Measurements from ENCODE around the gene GMPPA.

GMPPA gene

GRCh38 chr2:219468410-219469185, 30.1 kb upstream of the GMPPA start:
- no peak for DNase-seq (ENCODE audit: low spot score)

DNA sequence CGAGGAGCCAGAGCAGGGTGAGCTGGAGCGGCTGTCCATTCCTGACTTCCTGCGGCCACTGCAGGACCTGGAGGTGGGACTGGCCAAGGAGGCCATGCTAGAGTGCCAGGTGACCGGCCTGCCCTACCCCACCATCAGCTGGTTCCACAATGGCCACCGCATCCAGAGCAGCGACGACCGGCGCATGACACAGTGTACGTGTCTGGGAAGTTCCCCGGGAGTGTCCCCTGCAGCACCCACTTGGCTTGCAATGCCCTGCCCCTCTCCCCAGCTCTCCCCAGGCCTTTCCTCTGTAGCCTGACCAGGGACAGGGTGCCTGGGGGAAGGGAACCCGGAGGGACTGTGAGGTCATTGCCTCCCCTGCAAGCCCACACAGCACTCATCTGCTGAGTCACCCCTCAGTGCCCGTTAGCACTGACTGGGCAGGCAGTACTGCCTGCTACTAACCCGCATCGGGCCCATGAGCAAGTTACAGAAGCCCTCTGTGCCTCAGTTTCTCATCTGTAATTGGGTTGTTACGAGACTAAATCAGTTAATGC, 29.4 kb upstream of the GMPPA start:
- DNase-seq (ENCODE audit: low spot score): no peak

- DNase-seq (ENCODE audit: low spot score): no peak
These were observed 28.3 kb upstream of the GMPPA start for GRCh38 chr2:219470429-219470828.

DNA sequence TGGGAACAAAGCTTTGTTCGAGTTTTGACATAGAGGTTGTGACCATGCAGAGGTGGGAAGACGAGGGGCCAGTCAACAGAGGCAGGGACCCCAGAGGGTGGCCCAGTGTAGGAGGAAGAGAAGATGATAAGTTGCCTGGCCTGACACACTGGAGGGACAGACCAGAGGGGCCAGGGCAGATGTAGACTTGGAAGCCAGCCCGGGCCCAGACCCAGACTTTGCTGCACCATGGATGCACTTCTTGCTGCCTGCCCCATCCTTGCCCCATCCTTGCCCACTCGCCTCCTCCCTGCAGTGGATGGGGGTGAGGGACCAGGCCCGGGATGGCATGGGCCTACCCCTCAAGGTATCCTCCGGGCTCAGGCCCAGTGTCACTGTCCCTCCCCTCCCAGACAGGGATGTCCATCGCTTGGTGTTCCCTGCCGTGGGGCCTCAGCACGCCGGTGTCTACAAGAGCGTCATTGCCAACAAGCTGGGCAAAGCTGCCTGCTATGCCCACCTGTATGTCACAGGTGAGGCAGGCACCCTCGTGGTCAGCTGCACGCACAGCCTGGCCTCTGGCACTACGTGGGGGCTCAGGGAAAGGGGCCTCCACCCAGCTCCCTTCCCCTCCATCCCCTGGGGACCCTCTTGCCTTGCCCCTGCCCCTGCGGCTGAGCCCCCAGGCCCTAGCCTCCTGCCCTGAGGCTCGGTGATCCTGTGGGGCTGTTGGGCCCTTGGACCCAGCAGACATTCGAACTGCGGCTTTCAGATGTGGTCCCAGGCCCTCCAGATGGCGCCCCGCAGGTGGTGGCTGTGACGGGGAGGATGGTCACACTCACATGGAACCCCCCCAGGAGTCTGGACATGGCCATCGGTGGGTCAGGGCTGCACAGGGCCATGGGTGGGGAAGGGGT, 27.0 kb upstream of the GMPPA start:
- DNase-seq (ENCODE audit: low spot score): no peak

DNA sequence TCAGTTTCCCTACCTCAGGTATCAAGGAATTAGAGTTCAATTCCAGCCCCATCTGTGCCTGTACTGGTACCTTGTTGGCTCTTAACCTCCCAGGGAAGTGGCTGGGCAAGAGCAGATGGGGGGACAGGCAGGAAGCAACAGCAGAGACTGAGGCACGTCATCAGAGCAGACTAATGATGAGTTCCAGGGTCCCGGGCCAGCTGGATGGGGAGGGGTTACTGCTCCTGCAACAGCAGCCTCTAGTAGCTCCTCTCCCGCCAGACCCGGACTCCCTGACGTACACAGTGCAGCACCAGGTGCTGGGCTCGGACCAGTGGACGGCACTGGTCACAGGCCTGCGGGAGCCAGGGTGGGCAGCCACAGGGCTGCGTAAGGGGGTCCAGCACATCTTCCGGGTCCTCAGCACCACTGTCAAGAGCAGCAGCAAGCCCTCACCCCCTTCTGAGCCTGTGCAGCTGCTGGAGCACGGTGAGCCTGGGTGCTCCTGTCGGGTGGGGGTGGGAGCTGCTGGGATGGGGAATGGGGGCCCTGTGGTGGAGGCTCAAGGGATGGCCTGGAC, 26.0 kb upstream of the GMPPA start:
- no peak for DNase-seq (ENCODE audit: low spot score)

DNA sequence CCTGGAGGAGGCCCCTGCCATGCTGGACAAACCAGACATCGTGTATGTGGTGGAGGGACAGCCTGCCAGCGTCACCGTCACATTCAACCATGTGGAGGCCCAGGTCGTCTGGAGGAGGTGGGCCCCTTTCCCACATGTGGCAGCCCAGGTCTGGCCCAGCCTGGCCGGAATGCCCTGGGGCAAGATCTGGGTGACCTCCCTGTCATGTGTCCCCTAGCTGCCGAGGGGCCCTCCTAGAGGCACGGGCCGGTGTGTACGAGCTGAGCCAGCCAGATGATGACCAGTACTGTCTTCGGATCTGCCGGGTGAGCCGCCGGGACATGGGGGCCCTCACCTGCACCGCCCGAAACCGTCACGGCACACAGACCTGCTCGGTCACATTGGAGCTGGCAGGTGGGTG, 25.2 kb upstream of the GMPPA start:
- DNase-seq (ENCODE audit: low spot score): no peak

- DNase-seq (ENCODE audit: low spot score): no peak
These were observed 24.2 kb upstream of the GMPPA start for GRCh38 chr2:219474285-219475060.

DNA sequence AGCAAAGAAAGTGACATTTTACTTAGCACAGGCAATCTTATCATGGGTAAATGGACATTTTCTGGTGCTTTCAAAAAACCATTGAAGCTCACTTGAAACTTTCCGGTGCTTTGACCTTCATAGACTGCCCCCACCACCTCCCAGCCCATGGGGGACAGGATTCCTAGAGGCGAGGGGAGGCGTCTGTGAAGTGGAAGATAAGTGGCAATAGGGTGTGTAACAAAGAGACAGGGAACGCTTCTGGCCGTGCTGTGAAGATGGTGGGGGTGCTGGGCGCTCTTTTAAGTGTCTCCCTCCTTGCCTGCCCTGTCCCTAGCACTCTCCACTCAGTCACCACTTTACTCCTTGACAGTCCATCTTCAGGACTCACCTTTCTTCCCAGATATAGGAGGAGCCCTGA, 23.4 kb upstream of the GMPPA start:
- no peak for DNase-seq (ENCODE audit: low spot score)

GRCh38 chr2:219475697-219476651, 22.7 kb upstream of the GMPPA start:
- peak; percentile 95 for DNase-seq (ENCODE audit: low spot score)

DNA sequence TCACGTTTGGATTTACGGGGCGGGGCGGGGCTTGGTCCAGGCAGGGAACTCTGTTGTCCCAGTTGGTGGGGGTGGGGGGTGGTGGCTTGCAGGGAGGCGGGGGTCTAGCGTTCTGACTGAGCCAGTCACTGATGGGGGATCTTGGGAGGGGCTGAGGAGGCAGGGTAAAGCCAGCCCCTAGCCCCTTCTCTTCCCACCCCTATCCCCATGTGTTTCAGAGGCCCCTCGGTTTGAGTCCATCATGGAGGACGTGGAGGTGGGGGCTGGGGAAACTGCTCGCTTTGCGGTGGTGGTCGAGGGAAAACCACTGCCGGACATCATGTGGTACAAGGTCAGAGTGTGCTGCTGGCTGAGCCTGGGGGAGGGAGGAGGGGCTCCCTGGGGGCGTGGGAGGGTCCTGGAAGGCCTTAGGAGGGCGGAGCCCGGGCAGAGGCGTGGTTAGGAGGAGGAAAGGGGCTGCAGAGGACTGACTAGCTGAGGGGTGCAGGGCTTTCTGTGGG, 22.0 kb upstream of the GMPPA start:
- no peak for DNase-seq (ENCODE audit: low spot score)

DNA sequence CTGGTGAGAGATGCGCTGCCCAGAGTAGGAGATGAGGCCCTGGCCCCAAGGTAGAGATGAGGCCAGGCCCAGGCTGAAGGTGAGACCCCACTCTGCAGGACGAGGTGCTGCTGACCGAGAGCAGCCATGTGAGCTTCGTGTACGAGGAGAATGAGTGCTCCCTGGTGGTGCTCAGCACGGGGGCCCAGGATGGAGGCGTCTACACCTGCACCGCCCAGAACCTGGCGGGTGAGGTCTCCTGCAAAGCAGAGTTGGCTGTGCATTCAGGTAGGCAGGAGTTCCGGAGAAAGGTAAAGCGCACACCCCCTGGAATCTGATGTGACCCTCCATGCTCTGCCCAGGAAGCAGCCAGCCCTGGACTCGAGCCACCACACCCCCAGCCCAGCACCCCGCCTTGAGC, 21.5 kb upstream of the GMPPA start:
- DNase-seq (ENCODE audit: low spot score): no peak

- DNase-seq (ENCODE audit: low spot score): no peak
These were observed 20.9 kb upstream of the GMPPA start for GRCh38 chr2:219477815-219478214.

DNA sequence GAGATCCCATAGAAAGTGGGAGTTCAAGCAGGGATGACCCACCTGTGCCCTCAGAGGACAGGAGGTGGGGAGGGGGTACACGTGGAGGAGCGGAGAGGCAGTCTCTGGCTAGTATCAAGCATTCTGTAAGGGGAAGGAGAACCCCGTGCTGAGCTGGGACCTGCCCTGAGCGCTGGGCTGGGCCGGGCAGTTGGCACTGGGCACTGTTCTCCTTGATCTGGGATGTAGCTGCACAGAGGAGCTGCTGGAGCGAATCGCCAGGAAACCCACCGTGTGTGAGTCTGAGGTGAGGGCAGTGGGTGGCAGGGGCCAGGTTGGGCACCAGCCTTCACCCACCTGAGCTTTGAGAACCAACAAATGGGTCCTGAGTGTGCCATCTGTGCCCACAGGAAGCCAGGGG, 19.8 kb upstream of the GMPPA start:
- no peak for DNase-seq (ENCODE audit: low spot score)

DNA sequence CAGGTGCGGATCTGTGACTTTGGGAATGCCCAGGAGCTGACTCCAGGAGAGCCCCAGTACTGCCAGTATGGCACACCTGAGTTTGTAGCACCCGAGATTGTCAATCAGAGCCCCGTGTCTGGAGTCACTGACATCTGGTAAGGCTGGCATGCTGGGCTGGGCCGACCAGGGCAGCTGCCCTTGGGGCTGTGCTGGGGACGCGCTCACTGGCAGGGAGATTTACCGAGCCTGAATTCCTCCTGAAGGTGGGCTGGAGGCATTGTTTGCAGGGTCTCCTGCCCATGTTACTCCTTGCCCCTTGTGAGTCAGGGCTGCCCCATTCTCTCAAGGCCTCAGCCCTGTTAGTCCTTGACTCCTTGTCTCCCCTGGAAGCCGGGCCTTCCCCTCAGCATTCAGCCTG, 18.7 kb upstream of the GMPPA start:
- DNase-seq (ENCODE audit: low spot score): no peak

- DNase-seq (ENCODE audit: low spot score): no peak
These were observed 15.9 kb upstream of the GMPPA start for GRCh38 chr2:219482674-219483405.

DNA sequence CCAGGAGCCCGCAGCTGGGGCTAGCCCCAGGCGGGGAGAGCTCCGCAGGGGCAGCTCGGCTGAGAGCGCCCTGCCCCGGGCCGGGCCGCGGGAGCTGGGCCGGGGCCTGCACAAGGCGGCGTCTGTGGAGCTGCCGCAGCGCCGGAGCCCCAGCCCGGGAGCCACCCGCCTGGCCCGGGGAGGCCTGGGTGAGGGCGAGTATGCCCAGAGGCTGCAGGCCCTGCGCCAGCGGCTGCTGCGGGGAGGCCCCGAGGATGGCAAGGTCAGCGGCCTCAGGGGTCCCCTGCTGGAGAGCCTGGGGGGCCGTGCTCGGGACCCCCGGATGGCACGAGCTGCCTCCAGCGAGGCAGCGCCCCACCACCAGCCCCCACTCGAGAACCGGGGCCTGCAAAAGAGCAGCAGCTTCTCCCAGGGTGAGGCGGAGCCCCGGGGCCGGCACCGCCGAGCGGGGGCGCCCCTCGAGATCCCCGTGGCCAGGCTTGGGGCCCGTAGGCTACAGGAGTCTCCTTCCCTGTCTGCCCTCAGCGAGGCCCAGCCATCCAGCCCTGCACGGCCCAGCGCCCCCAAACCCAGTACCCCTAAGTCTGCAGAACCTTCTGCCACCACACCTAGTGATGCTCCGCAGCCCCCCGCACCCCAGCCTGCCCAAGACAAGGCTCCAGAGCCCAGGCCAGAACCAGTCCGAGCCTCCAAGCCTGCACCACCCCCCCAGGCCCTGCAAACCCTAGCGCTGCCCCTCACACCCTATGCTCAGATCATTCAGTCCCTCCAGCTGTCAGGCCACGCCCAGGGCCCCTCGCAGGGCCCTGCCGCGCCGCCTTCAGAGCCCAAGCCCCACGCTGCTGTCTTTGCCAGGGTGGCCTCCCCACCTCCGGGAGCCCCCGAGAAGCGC, 15.0 kb upstream of the GMPPA start:
- no peak for DNase-seq (ENCODE audit: low spot score)

DNA sequence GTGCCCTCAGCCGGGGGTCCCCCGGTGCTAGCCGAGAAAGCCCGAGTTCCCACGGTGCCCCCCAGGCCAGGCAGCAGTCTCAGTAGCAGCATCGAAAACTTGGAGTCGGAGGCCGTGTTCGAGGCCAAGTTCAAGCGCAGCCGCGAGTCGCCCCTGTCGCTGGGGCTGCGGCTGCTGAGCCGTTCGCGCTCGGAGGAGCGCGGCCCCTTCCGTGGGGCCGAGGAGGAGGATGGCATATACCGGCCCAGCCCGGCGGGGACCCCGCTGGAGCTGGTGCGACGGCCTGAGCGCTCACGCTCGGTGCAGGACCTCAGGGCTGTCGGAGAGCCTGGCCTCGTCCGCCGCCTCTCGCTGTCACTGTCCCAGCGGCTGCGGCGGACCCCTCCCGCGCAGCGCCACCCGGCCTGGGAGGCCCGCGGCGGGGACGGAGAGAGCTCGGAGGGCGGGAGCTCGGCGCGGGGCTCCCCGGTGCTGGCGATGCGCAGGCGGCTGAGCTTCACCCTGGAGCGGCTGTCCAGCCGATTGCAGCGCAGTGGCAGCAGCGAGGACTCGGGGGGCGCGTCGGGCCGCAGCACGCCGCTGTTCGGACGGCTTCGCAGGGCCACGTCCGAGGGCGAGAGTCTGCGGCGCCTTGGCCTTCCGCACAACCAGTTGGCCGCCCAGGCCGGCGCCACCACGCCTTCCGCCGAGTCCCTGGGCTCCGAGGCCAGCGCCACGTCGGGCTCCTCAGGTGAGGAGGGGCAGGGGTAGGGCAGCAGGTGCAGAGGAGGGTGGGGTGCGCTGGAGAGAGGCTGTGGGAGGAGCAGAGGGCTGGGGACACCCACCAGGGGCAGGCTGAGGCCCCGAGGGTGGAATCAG, 14.1 kb upstream of the GMPPA start:
- DNase-seq (ENCODE audit: low spot score): no peak

- DNase-seq (ENCODE audit: low spot score): no peak
These were observed 13.5 kb upstream of the GMPPA start for GRCh38 chr2:219485201-219485580.
